ENCODE data around the gene ADGRG1.
A peak's percentile ranks its signal among the peaks of the same experiment; 100 is the strongest.

ADGRG1 gene

DNA sequence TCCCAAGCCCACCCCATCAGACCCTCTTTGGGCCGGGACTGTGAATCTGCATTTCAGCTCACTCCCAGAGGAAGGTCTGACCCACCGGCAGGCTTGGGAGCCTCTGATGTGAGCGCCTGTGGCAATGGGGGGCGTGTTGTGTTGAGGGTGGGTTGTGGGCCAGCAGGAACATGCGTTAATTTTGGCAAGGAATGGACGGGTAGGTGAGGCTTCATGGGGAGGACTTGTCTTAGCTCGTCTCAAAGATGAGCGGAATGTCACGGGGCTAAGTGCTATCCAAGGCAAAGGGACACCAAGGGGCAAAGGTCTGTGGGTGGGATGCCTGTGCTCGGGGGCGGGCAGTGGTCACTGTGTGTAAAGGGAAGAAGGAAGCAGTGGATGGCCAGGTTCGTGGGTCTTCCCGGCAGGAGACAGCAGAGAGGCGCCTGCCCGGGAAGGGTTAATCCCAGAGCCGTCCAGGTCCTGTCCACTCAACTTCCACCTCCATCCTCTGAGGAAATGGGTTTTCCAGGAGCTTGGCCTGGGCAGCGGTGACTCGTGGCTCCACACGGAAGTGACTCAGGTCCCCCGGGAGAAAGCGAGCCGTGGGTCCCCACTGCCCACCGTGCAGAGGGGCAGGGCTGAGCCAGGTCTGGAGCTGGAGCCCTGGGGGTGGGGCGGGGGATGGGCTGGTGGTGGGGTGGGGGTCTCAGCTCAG is 17.4 kb downstream of the ADGRG1 start:
- Histone ChIP-seq H3K4me3 (no peak overlapping the region), H3K36me3 (ENCODE audit: insufficient read depth, low read length) (no peaks in the 10 kb centered on the region), H3K9me3 (ENCODE audit: low read depth, low read length) (no peaks in the 10 kb centered on the region), H3K27ac (no peak overlapping the region), H3K9ac (ENCODE audit: insufficient read length) (no peak overlapping the region)
- DNase-seq (ENCODE audit: low read depth, low spot score): no peak
- TF ChIP-seq POLR2AphosphoS5 (IDR thresholded peaks at IDR 0.05; ENCODE audit: borderline replicate concordance, low read depth, low read length) (no peak), EZH2 (IDR thresholded peaks at IDR 0.05) (no peak)

GRCh38 chr16:57646388-57647039 is 18.1 kb downstream of the ADGRG1 start:
- no peak overlapping the region for H3K4me3 ChIP-seq
- no peak overlapping the region for H3K27ac ChIP-seq
- TF ChIP-seq FOXP2 (optimal IDR thresholded peaks at IDR 0.05; ENCODE audit: control extremely low read depth, extremely low read length, insufficient read depth) (no peak), POLR2AphosphoS5 (IDR thresholded peaks at IDR 0.05; ENCODE audit: borderline replicate concordance, low read depth, low read length) (no peak), EZH2 (IDR thresholded peaks at IDR 0.05) (no peak)
- DNase-seq (ENCODE audit: low read depth, low spot score): no peak
- H3K9ac ChIP-seq (ENCODE audit: insufficient read length): no peak overlapping the region
- H3K36me3 ChIP-seq (ENCODE audit: insufficient read depth, low read length): no peaks in the 10 kb centered on the region
- H3K9me3 ChIP-seq (ENCODE audit: low read depth, low read length): no peaks in the 10 kb centered on the region

GRCh38 chr16:57647136-57647875 is 18.9 kb downstream of the ADGRG1 start:
- Histone ChIP-seq H3K27ac (no peak overlapping the region), H3K9ac (ENCODE audit: insufficient read length) (no peak overlapping the region), H3K4me3 (no peak overlapping the region), H3K36me3 (ENCODE audit: insufficient read depth, low read length) (no peaks in the 10 kb centered on the region), H3K9me3 (ENCODE audit: low read depth, low read length) (no peaks in the 10 kb centered on the region)
- no peak for TF ChIP-seq POLR2AphosphoS5 (IDR thresholded peaks at IDR 0.05; ENCODE audit: borderline replicate concordance, low read depth, low read length)
- TF ChIP-seq EZH2 (IDR thresholded peaks at IDR 0.05): no peak
- TF ChIP-seq FOXP2 (optimal IDR thresholded peaks at IDR 0.05; ENCODE audit: control extremely low read depth, extremely low read length, insufficient read depth): no peak
- no peak for DNase-seq (ENCODE audit: low read depth, low spot score)

DNA sequence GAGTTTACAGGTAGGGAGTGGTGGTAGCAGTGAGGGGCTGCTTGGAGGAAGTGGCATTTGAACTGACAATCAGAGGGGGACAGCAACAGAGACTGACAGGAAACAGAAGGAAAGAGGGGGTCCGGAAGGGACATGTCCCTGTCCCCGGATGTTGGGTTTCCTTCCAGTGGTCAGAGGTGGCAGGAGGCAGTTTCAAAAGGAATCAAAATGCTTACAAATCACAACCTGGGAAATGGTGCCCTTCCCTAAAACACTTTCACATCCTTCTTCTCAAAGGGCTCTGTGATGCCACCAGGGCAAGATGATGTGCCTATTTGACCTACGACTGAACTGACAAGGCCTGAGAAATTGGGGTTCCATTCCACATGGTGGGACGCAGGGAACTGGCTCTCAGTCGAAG is 19.7 kb downstream of the ADGRG1 start:
- no peak overlapping the region for H3K4me3 ChIP-seq
- H3K27ac ChIP-seq: no peak overlapping the region
- H3K9ac ChIP-seq (ENCODE audit: insufficient read length): no peak overlapping the region
- no peaks in the 10 kb centered on the region for H3K9me3 ChIP-seq (ENCODE audit: low read depth, low read length)
- no peak for DNase-seq (ENCODE audit: low read depth, low spot score)
- no peak for TF ChIP-seq FOXP2 (optimal IDR thresholded peaks at IDR 0.05; ENCODE audit: control extremely low read depth, extremely low read length, insufficient read depth)
- TF ChIP-seq EZH2 (IDR thresholded peaks at IDR 0.05): no peak
- TF ChIP-seq POLR2AphosphoS5 (IDR thresholded peaks at IDR 0.05; ENCODE audit: borderline replicate concordance, low read depth, low read length): no peak
- H3K36me3 ChIP-seq (ENCODE audit: insufficient read depth, low read length): no peaks in the 10 kb centered on the region

DNA sequence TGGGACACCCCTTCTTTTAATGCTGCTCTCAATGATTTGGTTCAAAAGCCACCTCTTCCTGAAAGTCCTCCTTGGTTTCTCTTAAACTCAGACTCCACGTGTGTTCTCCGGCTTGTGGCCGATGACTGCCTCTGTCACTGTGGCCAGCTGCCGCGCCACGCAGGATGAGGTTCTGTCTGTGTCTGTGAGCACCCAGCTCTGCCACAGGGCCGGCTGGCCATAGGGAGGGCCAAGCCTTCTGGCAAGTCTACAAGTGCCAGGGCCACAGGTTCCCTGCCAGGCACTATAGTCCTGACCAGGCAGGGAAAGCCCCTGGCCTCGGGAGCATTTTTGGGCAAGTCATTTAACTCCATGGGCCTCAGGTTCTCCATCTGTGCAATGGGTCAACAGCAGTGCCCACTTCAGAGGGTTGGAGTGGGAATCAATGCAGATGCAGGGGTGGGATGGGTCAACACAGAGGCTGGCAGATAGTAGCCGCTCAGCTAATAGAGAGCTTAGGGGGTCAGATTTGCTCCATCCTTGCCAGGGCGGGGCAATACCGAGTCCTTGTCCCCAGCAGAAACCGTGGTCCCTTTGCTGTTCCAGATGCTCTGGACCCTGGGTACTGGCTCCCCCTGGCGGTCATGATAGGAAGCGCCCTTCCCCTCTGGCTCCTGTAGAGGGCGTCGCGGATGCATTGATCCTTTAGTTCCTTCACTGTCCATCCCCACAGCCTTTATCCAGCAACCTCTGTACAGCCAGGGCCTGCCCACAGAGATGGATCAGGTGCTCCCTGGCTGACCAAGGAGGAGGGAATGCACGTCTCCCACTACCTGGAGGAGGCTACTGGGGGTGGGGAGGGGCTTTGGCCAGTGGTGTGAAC is 20.4 kb downstream of the ADGRG1 start:
- peak; percentile 14 for DNase-seq (ENCODE audit: low read depth, low spot score)
- no peaks in the 10 kb centered on the region for H3K9me3 ChIP-seq (ENCODE audit: low read depth, low read length)
- H3K9ac ChIP-seq (ENCODE audit: insufficient read length): no peak overlapping the region
- no peaks in the 10 kb centered on the region for H3K36me3 ChIP-seq (ENCODE audit: insufficient read depth, low read length)
- TF ChIP-seq EZH2 (IDR thresholded peaks at IDR 0.05) (no peak), POLR2AphosphoS5 (IDR thresholded peaks at IDR 0.05; ENCODE audit: borderline replicate concordance, low read depth, low read length) (no peak)
- H3K27ac ChIP-seq: no peak overlapping the region
- no peak overlapping the region for H3K4me3 ChIP-seq

DNA sequence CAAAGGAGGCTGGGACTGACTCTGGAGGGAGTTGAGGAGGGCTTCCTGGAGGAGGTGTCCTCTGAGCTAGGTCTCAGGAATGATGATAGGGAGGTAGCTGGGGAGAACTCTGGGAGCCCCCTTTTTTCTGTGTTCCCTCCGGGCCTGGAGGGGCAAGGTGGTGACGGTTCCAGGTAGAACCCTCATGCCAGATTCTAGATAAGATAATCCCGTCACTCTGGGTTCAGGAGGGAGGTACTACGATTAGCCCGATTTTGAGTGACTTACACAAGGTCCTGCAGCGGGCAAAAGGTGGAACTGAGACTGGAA is 21.0 kb downstream of the ADGRG1 start:
- TF ChIP-seq EZH2 (IDR thresholded peaks at IDR 0.05): no peak
- TF ChIP-seq POLR2AphosphoS5 (IDR thresholded peaks at IDR 0.05; ENCODE audit: borderline replicate concordance, low read depth, low read length): no peak
- no peak for TF ChIP-seq FOXP2 (optimal IDR thresholded peaks at IDR 0.05; ENCODE audit: control extremely low read depth, extremely low read length, insufficient read depth)
- Histone ChIP-seq H3K9ac (ENCODE audit: insufficient read length) (no peak overlapping the region), H3K27ac (no peak overlapping the region), H3K9me3 (ENCODE audit: low read depth, low read length) (no peaks in the 10 kb centered on the region), H3K36me3 (ENCODE audit: insufficient read depth, low read length) (no peaks in the 10 kb centered on the region), H3K4me3 (no peak overlapping the region)
- DNase-seq (ENCODE audit: low read depth, low spot score): no peak

DNA sequence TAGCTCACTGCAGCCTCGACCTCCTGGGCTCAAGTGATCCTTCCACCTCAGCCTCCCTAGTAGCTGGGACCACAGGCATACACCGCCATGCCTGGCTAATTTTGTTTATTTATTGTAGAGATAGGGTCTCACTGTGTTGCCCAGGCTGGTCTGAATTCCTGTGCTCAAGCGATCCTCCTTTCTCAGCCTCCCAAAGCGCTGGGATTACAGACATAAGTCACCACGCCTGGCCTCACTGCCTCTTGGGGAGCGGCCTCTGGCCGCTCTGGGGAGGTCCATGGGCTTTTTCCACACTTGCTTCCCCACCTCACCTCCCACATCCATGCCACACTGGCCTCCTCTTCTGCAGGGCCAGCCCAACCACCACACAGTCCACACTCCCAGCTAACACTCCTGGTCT is 21.4 kb downstream of the ADGRG1 start:
- DNase-seq (ENCODE audit: low read depth, low spot score): no peak
- Histone ChIP-seq H3K9me3 (ENCODE audit: low read depth, low read length) (no peaks in the 10 kb centered on the region), H3K9ac (ENCODE audit: insufficient read length) (no peak overlapping the region), H3K36me3 (ENCODE audit: insufficient read depth, low read length) (no peaks in the 10 kb centered on the region), H3K27ac (no peak overlapping the region), H3K4me3 (no peak overlapping the region)
- TF ChIP-seq POLR2AphosphoS5 (IDR thresholded peaks at IDR 0.05; ENCODE audit: borderline replicate concordance, low read depth, low read length) (no peak), EZH2 (IDR thresholded peaks at IDR 0.05) (no peak), FOXP2 (optimal IDR thresholded peaks at IDR 0.05; ENCODE audit: control extremely low read depth, extremely low read length, insufficient read depth) (no peak)
